Stimulated activated naive CD8-positive, alpha-beta T cell treated with anti-CD3 and anti-CD28 coated beads, Interleukin-15, Interleukin-2, amounts not matched to agents 100 ng/mL and 50 ng/mL, for 24 hours (primary cell): ENCODE measurements around the gene ADCK1.
"Not testable (repeated sequence)": the region's sequence is repeated elsewhere in the genome, so short reads cannot be mapped to it uniquely, and the experiment has no call there.

Source experiments
- H3K27ac Mint-ChIP-seq: one replicate; pipeline ENCODE4 v1.8.0; 2021; ENCODE audit warnings: mild to moderate bottlenecking, mixed read lengths
- H3K27me3 Mint-ChIP-seq: one replicate; pipeline ENCODE4 v1.8.0; 2021; ENCODE audit warnings: mixed read lengths
- H3K36me3 Mint-ChIP-seq: one replicate; pipeline ENCODE4 v1.8.0; 2021; ENCODE audit warnings: low read depth, mixed read lengths
- H3K4me1 Mint-ChIP-seq: one replicate; pipeline ENCODE4 v1.8.0; 2021; ENCODE audit warnings: low read depth, mixed read lengths
- H3K4me3 Mint-ChIP-seq: one replicate; pipeline ENCODE4 v1.8.0; 2021; ENCODE audit warnings: mild to moderate bottlenecking, mixed read lengths
- H3K9me3 Mint-ChIP-seq: one replicate; pipeline ENCODE4 v1.8.0; 2021; ENCODE audit warnings: mixed read lengths

Gene ADCK1

GRCh38 chr14:77799863-77800730 is at the start of gene ADCK1:
Gene ADCK1, plus strand, starts transcription at chr14:77800109. Its CDS starts 18,870 bp downstream, at chr14:77818979.
- H3K27me3 Mint-ChIP-seq, result no peaks in the 10 kb centered on the region
- peak within 1 kb of the TSS; percentile 89 for H3K27ac Mint-ChIP-seq
- H3K9me3 Mint-ChIP-seq, result no peaks in the 10 kb centered on the region
- H3K4me3 Mint-ChIP-seq, result peak within 1 kb of the TSS; percentile 89
- H3K36me3 Mint-ChIP-seq, result no peaks in the 10 kb centered on the region
- peaks cover 11% of the 10 kb centered on the region for H3K4me1 Mint-ChIP-seq

GRCh38 chr14:77752266-77752665 is 47.6 kb upstream of the ADCK1 start:
- Mint-ChIP-seq H3K4me3 (no peak overlapping the region), H3K27ac (no peak overlapping the region), H3K27me3 (no peaks in the 10 kb centered on the region)

GRCh38 chr14:77752799-77753516 is 47.0 kb upstream of the ADCK1 start:
- Mint-ChIP-seq H3K9me3 (no peaks in the 10 kb centered on the region), H3K4me1 (peaks cover 29% of the 10 kb centered on the region), H3K4me3 (no peak overlapping the region), H3K27me3 (no peaks in the 10 kb centered on the region), H3K27ac (peak overlapping the region; percentile 26), H3K36me3 (peaks cover 84% of the 10 kb centered on the region)

More at GRCh38 chr14:77752266-77752665, 47.6 kb upstream of the ADCK1 start:
- peaks cover 80% of the 10 kb centered on the region for H3K36me3 Mint-ChIP-seq
- H3K4me1 Mint-ChIP-seq, result peaks cover 23% of the 10 kb centered on the region
- no peaks in the 10 kb centered on the region for H3K9me3 Mint-ChIP-seq

- Mint-ChIP-seq H3K9me3 (no peaks in the 10 kb centered on the region), H3K4me3 (peak within 1 kb of the TSS; percentile 97), H3K4me1 (peaks cover 45% of the 10 kb centered on the region), H3K27me3 (no peaks in the 10 kb centered on the region), H3K36me3 (peaks cover 31% of the 10 kb centered on the region), H3K27ac (peak within 1 kb of the TSS; percentile 96)
Measured at GRCh38 chr14:77760381-77761204, 39.3 kb upstream of the ADCK1 start, which contains the start of gene SNW1. Gene SNW1, minus strand, starts transcription at chr14:77761156. Its CDS starts 29 bp downstream, at chr14:77761127.

GRCh38 chr14:77761205-77761931 is 38.5 kb upstream of the ADCK1 start:
- no peaks in the 10 kb centered on the region for H3K27me3 Mint-ChIP-seq
- H3K36me3 Mint-ChIP-seq, result peaks cover 23% of the 10 kb centered on the region
- no peaks in the 10 kb centered on the region for H3K9me3 Mint-ChIP-seq
- H3K4me3 Mint-ChIP-seq, result peak overlapping the region; percentile 97
- peak overlapping the region; percentile 96 for H3K27ac Mint-ChIP-seq
- peaks cover 41% of the 10 kb centered on the region for H3K4me1 Mint-ChIP-seq

- Mint-ChIP-seq H3K9me3 (no peaks in the 10 kb centered on the region), H3K27ac (no peak overlapping the region), H3K4me3 (no peak overlapping the region), H3K36me3 (peaks cover 11% of the 10 kb centered on the region), H3K27me3 (no peaks in the 10 kb centered on the region), H3K4me1 (peaks cover 28% of the 10 kb centered on the region)
Measured at GRCh38 chr14:77763316-77763715, 36.6 kb upstream of the ADCK1 start.

GRCh38 chr14:77763978-77764377 is 35.9 kb upstream of the ADCK1 start:
- Mint-ChIP-seq H3K4me3 (no peak overlapping the region), H3K27me3 (no peaks in the 10 kb centered on the region), H3K4me1 (peaks cover 21% of the 10 kb centered on the region), H3K36me3 (peaks cover 5% of the 10 kb centered on the region), H3K9me3 (no peaks in the 10 kb centered on the region), H3K27ac (no peak overlapping the region)

- H3K36me3 Mint-ChIP-seq, H3K4me1 Mint-ChIP-seq, H3K9me3 Mint-ChIP-seq, H3K27me3 Mint-ChIP-seq, H3K4me3 Mint-ChIP-seq, H3K27ac Mint-ChIP-seq: not testable (repeated sequence)
Measured at GRCh38 chr14:77768442-77769069, 31.4 kb upstream of the ADCK1 start.

- not testable (repeated sequence) for H3K4me3 Mint-ChIP-seq, H3K9me3 Mint-ChIP-seq, H3K36me3 Mint-ChIP-seq, H3K4me1 Mint-ChIP-seq, H3K27ac Mint-ChIP-seq
- peaks cover 14% of the 10 kb centered on the region for H3K27me3 Mint-ChIP-seq
Measured at GRCh38 chr14:77773966-77774365, 25.9 kb upstream of the ADCK1 start.

GRCh38 chr14:77782202-77782601 is 17.7 kb upstream of the ADCK1 start:
- no peak overlapping the region for H3K27ac Mint-ChIP-seq
- no peak overlapping the region for H3K4me3 Mint-ChIP-seq
- H3K27me3 Mint-ChIP-seq, result no peaks in the 10 kb centered on the region
- H3K4me1 Mint-ChIP-seq, result no peaks in the 10 kb centered on the region
- no peaks in the 10 kb centered on the region for H3K9me3 Mint-ChIP-seq
- H3K36me3 Mint-ChIP-seq, result no peaks in the 10 kb centered on the region

- Mint-ChIP-seq H3K9me3 (no peaks in the 10 kb centered on the region), H3K4me3 (no peak overlapping the region), H3K27ac (no peak overlapping the region), H3K27me3 (peaks cover 15% of the 10 kb centered on the region), H3K36me3 (no peaks in the 10 kb centered on the region), H3K4me1 (no peaks in the 10 kb centered on the region)
Measured at GRCh38 chr14:77786148-77786547, 13.8 kb upstream of the ADCK1 start.

- H3K4me1 Mint-ChIP-seq, result no peaks in the 10 kb centered on the region
- H3K27ac Mint-ChIP-seq, result no peak overlapping the region
- H3K27me3 Mint-ChIP-seq, result peaks cover 15% of the 10 kb centered on the region
- H3K9me3 Mint-ChIP-seq, result no peaks in the 10 kb centered on the region
- H3K36me3 Mint-ChIP-seq, result no peaks in the 10 kb centered on the region
- no peak overlapping the region for H3K4me3 Mint-ChIP-seq
Measured at GRCh38 chr14:77790566-77791224, 9.2 kb upstream of the ADCK1 start.

GRCh38 chr14:77791225-77791600 is 8.7 kb upstream of the ADCK1 start:
- no peaks in the 10 kb centered on the region for H3K4me1 Mint-ChIP-seq
- peaks cover 15% of the 10 kb centered on the region for H3K27me3 Mint-ChIP-seq
- no peaks in the 10 kb centered on the region for H3K36me3 Mint-ChIP-seq
- no peak overlapping the region for H3K4me3 Mint-ChIP-seq
- no peak overlapping the region for H3K27ac Mint-ChIP-seq
- no peaks in the 10 kb centered on the region for H3K9me3 Mint-ChIP-seq
